Stimulated activated CD4-positive, alpha-beta T cell treated with anti-CD3 and anti-CD28 coated beads, Interleukin-2, amount 100 ng/mL, for 4 hours (primary cell): ENCODE results near the gene MAB21L3.

Experiments
- DNase-seq: peaks from one replicate; pipeline ENCODE4 v3.0.0-alpha.2; 2020; ENCODE audit warnings: low read depth

MAB21L3 gene

DNA sequence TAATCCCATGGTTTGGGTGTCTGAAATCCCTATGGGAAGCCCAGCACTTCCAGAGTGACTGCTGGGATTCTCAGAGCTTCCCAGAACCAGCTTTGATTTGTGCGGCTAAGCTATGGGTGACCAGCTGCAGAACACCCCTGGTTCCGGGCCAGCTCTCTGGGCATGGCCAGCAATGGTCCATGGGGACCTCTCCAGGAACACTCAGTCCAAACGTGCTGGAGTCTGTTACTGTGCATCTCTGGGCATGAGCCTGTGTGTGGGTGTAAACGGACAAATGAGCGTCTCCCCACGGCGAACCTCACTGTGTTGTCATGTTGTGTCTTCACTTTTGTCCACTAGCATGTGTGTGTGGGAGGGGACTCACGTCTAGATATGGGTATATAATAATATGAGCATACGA is 54.4 kb downstream of the MAB21L3 start:
- DNase-seq = no peak

DNA sequence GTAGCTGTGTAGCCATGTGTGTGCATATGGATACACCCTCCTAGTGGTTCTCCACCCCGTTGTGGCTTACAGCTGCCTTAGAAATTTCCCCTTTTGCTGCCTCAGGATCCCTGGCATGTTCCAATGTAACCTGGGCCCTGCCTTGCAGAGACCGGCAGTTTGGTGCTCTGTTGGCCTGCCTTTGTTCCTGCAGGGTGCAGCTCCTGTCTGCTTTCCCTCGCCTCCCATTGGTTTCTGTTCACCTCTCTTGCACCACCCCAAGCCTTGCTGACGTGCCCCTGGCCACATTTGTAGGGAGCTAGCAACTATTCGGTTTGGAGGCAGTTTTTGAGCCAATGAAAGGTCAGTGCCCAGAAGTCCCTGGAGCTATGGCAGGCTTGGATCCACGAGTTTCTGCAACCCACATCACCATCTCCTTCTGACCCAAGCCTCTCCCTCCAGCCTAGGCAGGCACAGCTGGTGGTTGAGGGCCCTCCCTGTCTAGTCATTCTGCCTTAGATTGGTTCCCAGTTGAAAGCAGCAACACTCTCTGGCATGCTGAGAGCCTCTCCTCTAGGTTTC is 54.9 kb downstream of the MAB21L3 start:
- DNase-seq = no peak

DNA sequence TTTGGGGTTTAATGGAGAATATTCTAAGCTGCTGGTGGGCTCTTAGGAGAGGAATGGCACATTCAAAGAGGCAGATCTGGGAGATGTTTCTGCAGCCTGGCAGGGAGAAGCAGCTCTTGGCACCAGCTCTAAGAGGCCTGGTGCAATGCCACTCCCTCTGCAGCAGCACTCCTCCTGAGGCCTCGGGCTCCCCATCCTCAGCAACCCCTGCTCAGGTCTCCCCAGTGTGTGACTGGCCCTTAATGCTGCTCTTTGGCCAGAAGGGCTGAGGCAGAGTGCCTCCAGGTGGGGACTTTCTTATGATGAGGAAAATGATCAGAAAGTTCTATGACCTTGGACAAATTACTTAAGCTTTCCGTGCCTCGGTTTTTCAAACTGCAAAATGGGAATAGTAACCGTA is 55.5 kb downstream of the MAB21L3 start:
- no peak for DNase-seq

DNA sequence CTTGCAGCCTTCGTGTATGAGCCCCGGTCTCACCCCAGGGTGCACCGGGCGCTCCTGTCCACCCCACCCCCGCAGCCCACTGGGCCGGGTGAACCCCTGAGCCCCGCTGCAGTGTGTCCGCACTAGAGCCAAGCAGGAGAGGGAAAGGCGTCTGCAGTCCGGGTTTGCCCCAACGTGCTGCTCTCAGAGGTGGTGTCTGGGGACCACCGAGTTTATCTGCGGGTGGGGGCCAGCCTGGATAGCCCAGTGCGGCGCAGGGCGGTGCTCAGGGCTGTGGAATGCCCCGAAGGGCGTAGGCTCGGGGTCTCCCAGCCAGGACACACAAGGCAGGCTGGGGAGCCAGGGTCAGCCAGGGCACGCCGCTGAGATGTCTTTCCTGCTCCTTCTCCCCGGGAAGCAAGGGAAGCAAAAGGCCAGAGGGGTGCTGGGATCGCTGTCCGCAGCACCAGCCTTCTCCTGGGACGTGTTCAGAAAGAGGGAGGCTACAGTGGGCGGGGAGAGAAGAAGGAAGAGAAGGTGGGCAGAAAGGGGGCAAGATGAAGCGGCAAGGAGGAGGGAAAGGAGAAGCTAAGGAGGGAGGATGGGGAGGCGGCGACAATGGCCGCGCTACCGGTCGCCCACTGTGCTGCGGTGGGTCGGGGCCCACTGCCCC is 56.6 kb downstream of the MAB21L3 start:
- DNase-seq = no peak

DNA sequence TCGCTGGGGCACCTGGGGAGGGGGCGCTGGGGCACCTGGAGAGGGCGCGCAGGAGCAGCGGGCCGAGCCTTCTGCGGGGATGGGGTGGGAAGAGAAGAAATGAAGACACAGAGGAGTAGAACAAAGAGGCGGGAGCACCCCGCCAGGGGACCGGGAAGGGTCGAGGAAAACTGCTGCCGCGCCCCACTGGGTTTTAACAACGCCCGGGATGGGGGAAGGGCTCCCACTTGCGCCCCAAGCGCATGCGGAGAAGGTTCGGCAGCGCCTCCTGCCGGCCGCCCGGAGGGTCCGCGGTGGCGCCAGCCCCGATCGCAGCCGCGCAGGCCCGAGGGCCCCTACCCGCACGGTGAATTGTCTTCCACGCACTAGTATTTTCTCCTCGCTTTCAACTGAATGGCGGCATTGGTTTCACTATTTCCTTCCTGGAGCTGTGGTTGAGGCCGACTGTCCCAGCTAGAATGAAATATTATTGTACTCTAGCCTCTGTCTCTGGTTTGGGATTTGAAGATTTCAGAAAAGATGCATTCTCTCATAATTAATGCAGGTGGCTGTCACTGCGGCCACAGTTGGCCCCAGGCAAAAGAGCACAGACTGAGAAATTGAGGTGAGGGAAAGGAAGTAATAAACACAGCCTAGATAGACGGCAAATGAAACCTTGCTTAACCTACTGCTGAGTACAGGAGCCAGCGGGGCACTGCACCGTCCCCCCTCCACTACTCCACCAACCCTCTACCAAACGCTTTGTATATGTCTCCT is 57.3 kb downstream of the MAB21L3 start:
- DNase-seq = peak; percentile 72

DNA sequence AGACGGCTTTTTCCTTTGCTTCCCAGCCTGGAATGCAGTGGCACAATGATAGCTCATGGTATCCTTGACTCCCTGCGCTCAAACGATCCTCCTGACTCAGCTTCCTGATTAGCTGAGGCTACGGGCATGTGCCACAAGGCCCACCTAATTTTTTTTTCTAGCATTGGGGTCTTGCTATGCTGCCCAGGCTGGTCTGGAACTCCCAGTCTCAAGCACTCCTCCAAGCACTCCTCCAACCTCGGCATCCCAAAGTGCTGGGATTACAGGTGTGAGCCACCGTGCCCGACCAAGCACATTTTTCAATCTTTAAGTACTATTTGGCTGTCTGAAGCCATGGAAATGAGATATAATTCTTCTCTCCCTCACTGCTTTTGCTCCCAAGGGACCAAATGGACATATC is 58.7 kb downstream of the MAB21L3 start:
- no peak for DNase-seq

DNA sequence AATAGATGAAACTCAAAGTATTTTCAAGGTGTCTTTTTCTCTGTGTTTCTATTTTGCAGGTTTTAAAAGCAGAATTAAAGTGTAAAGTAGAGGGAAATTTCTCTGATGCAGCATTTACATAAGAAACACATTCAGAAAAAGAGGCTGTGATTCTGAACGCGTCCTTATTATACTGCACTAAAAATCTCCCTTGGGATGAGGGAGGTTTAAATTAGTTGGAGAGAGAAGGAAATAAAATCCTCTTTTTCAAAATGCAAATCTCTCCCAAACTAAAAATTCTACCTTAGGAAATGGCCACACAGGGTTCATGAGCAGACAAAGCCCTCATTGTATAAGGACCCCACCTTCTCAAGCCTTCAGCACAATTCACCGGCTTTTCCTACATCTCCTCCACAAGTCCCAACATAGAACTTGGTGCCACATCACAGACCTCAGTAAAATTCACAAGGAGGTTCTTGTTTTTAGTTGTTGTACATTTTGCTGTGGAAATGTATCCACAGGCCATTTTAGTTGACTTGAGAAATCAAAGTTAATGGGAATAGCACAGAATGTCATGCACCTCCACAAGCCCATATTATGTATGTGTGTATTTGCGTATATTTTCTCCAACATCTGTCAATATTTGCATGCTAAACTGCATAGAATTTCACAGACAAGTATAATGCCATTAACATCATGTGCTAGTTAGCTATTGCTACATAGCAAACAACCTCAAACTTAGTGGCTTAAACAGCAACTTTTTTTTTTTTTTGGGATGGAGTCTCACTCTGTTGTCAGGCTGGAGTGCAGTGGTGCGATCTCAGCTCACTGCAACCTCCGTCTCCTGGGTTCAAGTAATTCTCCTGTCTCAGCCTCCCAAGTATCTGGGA is 59.8 kb downstream of the MAB21L3 start:
- no peak for DNase-seq

DNA sequence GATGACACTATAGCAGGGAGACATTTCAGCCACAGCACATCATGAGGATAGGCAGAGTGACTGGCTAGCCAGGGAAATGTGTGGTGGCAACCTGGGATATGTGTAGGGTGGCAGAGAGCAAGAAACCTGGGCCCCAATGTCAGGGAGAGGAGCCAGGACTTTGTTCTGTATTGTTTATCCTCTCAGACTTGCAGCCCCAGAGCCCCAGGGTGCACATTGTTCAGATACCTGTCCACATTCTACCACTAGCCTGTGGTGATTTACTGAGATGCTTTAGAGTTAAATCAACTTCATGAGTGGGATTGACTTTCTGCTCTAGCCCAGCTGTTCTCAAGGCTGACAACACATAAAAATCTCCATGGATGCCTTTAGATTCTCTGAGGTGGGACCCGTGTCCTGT is 61.5 kb downstream of the MAB21L3 start:
- DNase-seq = no peak

DNA sequence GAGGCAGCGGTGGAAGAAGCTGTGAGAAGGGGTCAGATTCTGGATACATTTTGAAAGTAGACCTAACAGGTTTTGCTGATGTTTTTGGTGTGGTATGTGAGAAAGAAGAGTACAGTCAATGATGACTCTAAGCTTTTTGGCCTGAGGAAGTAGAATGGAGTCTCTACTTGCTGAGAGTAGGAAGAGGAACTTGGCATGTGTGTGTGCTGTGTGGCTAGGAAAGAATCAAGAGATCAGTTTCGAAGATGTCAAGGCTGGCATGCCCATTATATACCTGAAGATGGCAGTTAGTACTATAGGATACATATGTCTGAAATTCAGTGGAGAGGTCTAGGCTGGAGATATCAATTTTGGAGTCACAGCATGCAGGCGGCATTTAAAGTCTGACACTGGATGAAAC is 64.4 kb downstream of the MAB21L3 start:
- DNase-seq = no peak

DNA sequence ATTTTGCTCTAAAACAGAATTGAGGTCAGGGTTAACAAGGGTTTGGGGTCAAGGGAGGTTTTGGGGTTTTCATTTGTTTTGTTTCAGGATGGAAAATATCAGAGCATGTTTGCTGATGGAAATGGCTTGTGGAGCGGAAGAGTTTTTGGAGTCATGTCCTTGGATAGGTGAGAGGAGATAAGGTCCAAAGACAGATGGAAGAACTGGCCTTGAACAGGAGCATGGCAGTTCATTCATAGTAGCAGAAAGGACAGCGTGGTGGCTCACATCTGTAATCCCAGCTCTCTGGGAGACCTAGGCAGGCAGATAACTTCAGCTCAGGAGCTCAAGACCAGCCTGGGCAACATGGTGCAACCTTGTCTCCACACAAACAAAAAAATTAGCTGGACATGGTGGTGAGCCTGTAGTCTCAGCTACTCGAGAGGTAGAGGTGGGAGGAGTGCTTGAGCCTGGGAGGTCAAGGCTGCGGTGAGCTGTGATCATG is 65.1 kb downstream of the MAB21L3 start:
- DNase-seq = no peak

DNA sequence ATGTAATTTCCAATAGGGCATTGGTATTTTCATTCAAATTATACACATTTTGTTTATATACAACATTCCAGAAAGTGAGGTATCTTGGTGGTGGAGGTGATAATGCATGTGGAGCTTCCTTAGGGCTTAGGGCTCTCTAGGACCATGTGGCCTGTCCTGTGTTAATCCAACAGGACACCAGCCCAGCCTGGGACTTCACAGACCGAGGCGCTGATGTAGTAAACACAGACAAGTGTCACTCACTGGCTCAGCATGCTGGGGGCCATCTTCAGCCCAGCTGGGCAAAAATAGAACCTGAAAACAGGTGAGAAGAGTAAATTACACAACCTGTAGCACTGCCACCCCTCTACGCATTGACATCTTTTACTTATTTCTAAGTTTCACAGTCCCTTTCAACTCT is 66.7 kb downstream of the MAB21L3 start:
- no peak for DNase-seq

DNA sequence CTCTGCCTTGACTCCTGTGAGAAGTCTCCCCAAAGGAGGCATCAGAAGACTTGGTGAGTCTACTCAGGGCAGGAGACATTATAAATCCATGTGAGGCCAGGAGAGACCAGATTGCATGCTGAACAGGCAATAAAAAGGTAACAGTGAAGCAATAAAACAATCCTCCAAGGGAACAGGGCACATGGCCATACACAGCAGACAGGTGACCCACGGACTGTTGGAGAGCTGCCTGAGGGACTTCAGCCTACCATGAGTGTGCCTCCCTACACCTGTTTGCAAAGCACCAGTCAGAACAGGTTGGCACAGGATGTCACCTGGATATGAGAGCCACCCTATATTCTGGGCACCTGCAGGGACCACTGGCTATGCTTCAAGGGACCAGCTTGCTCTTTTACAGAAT is 67.6 kb downstream of the MAB21L3 start:
- no peak for DNase-seq

DNA sequence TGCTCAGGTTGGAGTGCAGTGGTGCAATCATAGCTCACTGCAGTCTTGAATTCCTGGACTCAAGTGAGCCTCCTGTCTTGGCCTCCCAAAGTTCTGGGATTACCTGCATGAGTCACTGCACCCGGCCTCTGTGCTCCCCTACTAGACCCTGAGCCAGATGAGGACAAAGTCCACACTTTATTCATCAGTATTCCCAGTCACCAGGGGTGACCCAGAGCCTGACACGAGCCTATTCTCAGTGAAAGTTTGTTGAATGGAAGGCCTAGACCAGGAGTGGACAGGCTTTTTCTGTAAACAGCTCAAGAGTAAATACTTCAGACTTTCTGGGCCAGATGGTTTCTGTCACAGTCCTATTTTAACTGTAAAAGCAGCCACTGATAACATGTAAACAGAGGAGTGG is 68.2 kb downstream of the MAB21L3 start:
- no peak for DNase-seq

DNA sequence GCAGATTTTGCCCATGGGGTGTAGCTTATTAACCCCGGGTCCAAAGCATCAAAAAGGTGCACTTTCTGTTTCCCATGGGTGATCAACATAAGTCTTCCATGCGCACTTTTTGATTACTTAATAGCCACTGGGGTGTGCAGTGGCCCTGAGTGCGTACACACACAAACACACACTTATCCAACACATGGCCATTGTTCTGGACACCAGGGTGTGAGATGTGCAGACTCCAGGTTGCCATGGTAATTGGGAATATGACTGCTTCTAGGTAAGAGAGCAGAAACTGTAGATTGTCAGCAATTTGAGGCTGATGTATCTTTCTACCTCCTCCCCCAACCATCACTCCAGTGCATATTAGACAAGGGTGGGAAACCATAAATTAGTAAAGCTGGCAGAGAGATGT is 68.8 kb downstream of the MAB21L3 start:
- DNase-seq = no peak

DNA sequence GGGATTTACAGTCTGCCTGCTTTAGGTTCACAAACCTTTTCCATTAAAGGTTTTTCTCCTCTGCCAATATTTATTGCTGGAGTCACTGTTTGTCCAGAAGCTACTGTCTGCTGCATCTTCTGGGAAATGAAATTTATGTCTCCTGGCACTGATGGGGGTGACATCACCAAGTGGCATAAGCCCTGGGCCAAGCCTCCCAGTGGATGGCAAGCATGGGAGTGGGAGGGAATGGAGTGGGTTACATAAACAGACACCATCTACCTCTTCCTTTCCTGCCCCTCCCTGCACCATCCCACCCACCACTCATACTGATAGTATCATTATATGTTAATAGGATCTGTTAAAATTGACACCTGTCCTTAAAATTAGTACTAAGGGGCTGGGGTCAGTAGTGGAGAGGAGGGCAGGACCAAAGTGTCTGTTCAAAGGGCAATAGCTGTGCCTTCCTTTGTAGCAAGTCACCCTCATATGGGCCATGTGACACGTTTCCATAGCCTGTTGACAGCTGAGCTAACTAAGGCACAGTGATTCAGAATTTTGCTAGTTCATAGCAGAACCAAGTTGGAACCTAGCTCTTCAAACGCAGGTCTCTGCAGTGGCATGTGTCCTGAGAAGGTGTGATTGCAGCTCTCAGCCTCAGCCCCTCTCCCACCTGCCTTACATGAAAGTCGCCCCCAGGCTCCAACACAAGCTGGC is 71.0 kb downstream of the MAB21L3 start:
- no peak for DNase-seq
